ENCODE results near the gene PALLD.

- TF ChIP-seq, protein P1, sequence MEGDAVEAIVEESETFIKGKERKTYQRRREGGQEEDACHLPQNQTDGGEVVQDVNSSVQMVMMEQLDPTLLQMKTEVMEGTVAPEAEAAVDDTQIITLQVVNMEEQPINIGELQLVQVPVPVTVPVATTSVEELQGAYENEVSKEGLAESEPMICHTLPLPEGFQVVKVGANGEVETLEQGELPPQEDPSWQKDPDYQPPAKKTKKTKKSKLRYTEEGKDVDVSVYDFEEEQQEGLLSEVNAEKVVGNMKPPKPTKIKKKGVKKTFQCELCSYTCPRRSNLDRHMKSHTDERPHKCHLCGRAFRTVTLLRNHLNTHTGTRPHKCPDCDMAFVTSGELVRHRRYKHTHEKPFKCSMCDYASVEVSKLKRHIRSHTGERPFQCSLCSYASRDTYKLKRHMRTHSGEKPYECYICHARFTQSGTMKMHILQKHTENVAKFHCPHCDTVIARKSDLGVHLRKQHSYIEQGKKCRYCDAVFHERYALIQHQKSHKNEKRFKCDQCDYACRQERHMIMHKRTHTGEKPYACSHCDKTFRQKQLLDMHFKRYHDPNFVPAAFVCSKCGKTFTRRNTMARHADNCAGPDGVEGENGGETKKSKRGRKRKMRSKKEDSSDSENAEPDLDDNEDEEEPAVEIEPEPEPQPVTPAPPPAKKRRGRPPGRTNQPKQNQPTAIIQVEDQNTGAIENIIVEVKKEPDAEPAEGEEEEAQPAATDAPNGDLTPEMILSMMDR (IDR thresholded peaks at IDR 0.05) = peak; percentile 67
- TF ChIP-seq EZH2 (IDR thresholded peaks at IDR 0.05) = no peak
Observed at GRCh38 chr4:168832763-168833575, 336.1 kb downstream of the PALLD start.
